HUDEP-2 (cell line): ENCODE results near the gene DDAH1.

Experiments
- DNase-seq, 76 experiments: peaks; one replicate each; lab custom pipeline; 2025; ENCODE audit not compliant: unreplicated experiment in 76 of 76; lab: John Stamatoyannopoulos, UW

The DDAH1 gene

GRCh38 chr1:85279458-85280080 is 185.4 kb downstream of the DDAH1 start:
- DNase-seq = no peak

- DNase-seq = peak in 6 of 76 experiments; percentile 4 to 19 (median 8)
These were observed 186.1 kb downstream of the DDAH1 start for GRCh38 chr1:85278853-85279314.

- no peak for DNase-seq
These were observed 187.2 kb downstream of the DDAH1 start for GRCh38 chr1:85277802-85278201.

GRCh38 chr1:85276978-85277639 is 187.8 kb downstream of the DDAH1 start:
- no peak for DNase-seq

- DNase-seq = peak; percentile 9 to 98 (median 94)
These were observed 188.6 kb downstream of the DDAH1 start, which contains the start of gene BCL10 for GRCh38 chr1:85276215-85276977. BCL10 (minus strand) TSS chr1:85276632; CDS start chr1:85276352, 280 bp downstream.

GRCh38 chr1:85275701-85276214 is 189.2 kb downstream of the DDAH1 start:
- DNase-seq = no peak

- no peak for DNase-seq
These were observed 189.9 kb downstream of the DDAH1 start for GRCh38 chr1:85274969-85275453.

GRCh38 chr1:85273397-85273796 is 191.6 kb downstream of the DDAH1 start:
- DNase-seq = no peak

- DNase-seq = no peak
These were observed 196.0 kb downstream of the DDAH1 start for GRCh38 chr1:85268801-85269585.
